GOT3 (cell line): ENCODE measurements around the gene RPS13.
"Not testable (repeated sequence)": the region's sequence is repeated elsewhere in the genome, so short reads cannot be mapped to it uniquely, and the experiment has no call there.

Experiments
- DNase-seq: peaks from one replicate; lab custom pipeline; 2025; ENCODE audit warnings: mixed read lengths; lab: John Stamatoyannopoulos, UW

The RPS13 gene

GRCh38 chr11:17077520-17078401 is at the start of gene RPS13:
Gene RPS13 (minus strand): TSS chr11:17077667. CDS start chr11:17077641, 26 bp downstream.
- peak; percentile 72 for DNase-seq

DNA sequence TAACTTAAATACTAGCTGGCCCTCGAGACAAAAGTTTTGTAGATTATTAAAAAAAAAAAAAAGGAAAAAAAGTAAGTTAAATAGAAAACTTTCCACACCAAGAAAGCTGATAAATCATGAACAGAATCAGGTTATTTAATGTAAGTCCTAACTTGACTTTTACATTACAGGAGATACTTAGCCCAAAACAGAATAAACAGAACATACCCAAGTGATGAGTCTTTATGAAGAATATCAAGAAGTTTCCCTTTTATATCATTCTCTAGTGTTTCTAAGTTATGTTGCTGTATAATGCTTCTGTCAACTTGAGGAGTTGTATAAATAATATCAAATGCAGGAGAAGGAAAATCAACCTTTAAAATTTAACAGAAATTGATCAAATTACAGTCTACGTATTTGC is 44.5 kb upstream of the RPS13 start:
- DNase-seq = no peak

DNA sequence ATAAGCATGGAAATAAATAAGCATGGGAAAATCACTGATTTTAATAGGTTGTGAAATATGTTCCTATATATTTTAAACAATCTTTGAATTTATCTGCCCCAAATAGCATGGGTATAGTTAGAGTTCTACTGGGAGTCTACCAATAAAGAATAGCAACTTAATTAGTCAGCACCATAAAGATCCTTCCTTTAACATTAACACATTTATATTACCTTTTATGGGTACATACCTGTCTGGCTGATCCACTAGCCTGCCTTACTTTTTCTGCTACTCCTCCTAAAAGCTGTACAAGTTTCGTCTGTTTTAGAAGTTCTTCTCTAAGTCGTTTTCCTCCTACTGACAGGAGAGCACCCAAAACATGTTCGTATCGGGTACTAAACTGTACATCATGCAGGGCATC is 39.8 kb upstream of the RPS13 start:
- no peak for DNase-seq

DNA sequence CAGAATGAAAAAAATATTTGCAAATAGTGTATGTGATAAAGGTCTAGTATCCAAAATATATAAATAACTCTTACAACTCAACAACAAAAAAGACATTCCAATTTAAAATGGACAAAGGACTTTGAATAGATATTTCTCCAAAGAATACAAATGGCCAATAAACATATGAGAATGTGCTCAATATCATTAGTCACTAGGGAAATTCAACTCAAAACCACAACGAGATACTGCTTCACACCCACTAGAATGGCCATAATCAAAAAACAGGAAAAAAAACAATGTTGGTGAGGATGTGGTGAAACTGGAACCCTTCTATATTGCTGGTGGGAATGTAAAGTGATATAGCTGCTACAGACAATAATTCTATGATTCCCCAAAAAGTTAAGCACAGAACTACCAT is 38.6 kb upstream of the RPS13 start:
- DNase-seq = no peak

DNA sequence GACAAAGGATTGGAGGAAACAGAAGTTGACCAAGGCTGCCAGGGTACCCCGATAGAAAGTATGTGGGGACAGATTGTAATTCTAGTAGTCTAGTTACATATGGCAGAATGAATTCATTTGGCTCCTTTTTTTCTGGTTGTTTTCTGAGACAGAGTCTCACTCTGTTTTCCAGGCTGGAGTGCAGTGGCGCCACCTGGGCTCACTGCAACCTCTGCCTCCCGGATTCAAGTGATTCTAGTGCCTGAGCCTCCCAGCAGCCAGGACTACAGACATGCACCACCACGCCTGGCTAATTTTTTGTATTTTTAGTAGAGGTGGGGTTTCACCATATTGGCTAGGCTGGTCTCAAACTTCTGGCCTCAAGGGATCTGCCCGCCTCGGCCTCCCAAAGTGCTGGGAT is 30.3 kb upstream of the RPS13 start:
- not testable (repeated sequence) for DNase-seq

DNA sequence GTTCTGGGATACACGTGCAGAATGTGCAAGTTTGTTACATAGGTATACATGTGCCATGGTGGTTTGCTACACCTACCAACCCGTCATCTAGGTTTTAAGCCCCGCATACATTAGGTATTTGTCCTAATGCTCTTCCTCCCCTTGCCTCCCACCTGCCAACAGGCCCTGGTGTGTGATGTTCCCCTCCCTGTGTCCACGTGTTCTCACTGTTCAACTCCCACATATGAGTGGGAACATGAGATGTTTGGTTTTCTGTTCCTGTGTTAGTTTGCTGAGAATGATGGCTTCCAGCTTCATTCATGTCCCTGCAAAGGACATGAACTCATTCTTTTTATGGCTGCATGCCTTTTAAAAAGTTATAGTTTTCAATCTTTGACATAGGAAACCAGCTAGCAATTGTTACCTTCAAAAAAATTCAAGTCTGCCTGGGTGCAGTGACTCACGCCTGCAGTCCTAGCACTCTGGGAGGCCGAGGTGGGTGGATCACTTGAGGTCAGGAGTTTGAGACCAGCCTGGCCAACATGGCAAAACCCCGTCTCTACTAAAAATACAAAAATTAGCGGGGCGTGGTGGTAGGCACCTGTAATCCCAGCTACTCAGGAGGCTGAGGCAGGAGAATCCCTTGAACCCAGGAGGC is 28.1 kb upstream of the RPS13 start:
- not testable (repeated sequence) for DNase-seq

DNA sequence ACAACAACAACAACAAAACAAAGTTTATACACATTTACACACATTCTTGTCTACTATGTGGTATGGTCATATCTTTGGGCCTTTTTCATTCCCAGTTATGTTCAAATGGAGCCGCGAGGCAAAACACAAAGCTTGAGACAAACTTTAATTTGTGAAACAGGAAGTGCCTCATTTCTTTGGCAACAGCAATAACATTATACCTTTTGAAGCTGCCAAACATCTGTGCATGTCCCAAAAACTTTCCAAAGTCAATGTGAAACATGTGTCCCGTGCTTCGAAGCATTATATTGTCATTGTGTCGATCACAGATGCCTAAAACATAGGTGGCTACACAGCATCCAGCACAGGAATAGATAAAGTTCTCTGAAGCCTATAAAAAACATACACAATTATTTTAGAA is 25.0 kb upstream of the RPS13 start:
- DNase-seq = no peak

GRCh38 chr11:17098658-17099057 is 21.2 kb upstream of the RPS13 start:
- no peak for DNase-seq

DNA sequence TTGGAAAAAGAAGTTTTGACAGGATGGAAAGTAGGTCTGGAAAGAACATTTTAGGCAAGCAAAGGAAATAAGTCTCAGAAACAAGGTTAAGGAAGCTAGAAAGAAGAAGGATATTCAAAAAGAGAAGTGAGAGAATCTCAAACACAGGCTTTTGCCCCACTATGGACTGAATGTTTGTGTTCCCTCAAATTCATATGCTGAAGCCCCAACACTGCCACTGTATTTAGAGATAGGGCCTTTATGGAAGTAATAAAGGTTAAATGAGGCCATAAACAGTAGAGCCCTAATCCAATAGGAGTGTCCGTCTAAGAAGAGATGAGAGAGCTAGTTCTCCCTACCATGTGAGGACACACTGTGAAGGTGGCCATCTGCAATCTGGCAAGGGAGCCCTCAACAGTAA is 20.6 kb upstream of the RPS13 start:
- no peak for DNase-seq

GRCh38 chr11:17085976-17086375 is 8.5 kb upstream of the RPS13 start:
- DNase-seq = not testable (repeated sequence)

DNA sequence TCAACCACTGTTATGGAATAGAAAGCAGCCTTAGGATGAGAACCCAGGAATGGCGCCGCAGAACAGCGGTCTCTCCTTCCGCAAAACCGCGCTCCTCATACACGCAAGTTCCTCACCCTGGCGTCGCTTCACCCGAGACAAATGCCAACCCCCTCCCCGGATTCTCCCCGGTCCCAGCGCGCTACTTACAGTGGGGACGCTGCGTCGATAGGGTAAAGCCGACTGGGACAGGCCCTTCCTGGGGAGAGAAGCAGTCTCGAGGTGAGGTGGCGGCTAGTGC is 287 bp downstream of the RPS13 start:
- DNase-seq = no peak

DNA sequence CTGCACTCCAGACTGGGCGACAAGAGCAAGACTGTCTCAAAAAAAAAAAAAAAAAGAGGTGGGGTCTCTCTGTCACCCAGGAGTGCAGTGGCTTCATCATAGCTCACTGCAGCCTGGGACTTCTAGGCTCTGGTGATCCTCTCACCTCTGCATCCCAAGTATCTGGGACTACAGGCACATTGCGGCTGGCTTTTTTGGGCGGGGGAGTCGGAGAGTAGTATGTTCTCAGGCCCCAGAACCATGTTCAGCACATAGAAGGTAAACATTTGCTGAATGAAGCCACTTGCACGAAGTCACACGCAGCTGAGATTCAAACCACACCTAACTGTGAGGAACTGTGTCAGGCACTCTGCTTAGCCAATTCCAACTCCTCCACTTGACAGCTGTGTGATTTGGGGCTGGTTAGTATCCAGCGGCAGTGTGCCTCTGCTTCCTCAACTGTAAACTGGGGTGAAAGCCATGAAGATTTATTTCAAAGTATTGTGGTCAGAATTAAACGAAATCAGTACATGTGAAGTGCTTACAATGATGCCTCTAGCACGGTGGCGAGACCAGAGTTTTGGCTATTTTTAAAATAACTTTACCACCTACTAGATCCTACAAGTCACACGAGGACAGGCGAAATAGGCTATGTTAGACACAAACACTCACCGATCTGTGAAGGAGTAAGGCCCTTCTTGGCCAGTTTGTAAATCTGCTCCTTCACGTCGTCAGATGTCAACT is 789 bp downstream of the RPS13 start:
- DNase-seq = no peak

DNA sequence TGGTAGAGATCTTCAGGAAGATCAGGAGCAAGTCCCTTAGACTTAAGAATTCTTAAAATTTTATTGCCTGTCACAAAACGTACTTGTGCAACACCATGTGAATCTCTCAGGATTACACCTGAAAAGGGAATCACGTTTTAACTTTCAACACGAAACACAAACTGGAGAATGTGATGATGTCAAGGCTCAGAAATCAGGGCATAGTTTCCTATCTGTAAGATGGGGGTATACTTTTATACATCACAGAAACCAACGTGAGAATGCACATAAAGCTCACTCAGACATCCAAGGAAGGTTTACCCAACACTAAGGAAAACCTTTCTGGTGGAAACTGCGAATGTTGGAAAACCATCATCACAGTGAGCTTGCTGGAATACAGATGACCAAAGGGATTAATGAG is 2.0 kb downstream of the RPS13 start:
- no peak for DNase-seq

GRCh38 chr11:17073370-17074027 is 4.0 kb downstream of the RPS13 start:
- no peak for DNase-seq

GRCh38 chr11:17067417-17067816 is 10.1 kb downstream of the RPS13 start:
- no peak for DNase-seq

DNA sequence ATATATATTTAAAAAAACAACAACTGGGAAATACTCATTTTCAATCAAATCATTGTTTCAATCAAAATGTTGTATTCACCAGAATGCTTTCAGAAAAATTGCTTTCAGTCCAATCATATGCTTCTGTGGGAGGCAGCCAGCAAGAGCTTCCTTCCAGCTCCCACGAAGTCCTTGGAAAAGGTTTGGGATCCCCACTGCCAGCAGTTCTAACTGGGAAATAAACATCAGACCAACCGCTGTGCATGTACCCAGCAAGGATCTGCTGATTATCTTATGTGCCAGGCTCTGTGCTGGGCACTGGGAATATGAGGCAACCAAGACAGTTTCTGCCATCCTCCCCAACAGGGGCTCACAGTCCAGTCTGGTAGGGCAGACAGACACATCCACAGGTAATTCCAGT is 10.8 kb downstream of the RPS13 start:
- no peak for DNase-seq

GRCh38 chr11:17063171-17064002 is 14.1 kb downstream of the RPS13 start:
- DNase-seq = no peak

DNA sequence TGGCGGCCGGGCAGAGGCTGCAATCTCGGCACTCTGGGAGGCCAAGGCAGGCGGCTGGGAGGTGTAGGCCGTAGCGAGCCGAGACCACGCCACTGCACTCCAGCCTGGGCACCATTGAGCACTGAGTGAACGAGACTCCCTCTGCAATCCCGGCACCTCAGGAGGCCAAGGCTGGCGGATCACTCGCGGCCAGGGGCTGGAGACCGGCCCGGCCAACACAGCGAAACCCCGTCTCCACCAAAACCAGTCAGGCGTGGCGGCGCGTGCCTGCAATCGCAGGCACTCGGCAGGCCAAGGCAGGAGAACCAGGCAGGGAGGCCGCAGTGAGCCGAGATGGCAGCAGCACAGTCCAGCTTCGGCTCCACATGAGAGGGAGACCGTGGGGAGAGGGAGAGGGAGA is 26.3 kb downstream of the RPS13 start:
- not testable (repeated sequence) for DNase-seq

- DNase-seq = not testable (repeated sequence)
Observed at GRCh38 chr11:17048491-17048890, 29.0 kb downstream of the RPS13 start.

GRCh38 chr11:17046690-17047089 is 30.8 kb downstream of the RPS13 start:
- no peak for DNase-seq
